IMR-90 (cell line): ENCODE data around the gene SH3RF2. TPM values are rescaled to one million over a fixed set of nuclear protein-coding genes. Genes with fewer than 3 reads are reported as not detected.

Source experiments
- ATAC-seq: fragments of 200-7000 bp; cut with Tn5 transposase; 2 replicates; pipeline ENCODE4 v1.9.1; 2020; ENCODE audit warnings: low read depth, mild to moderate bottlenecking, moderate library complexity
- BruUV-seq: library from RNA; stranded (reverse); fragments of 400-500 nt; replicated peaks from 2 replicates; lab custom pipeline; 2021; lab: Mats Ljungman, UMichigan
- CTCF ChIA-PET: fragments of 300-600 bp; formaldehyde crosslinking; extraction: SDS; loops from one replicate; lab custom pipeline; 2021; ENCODE audit warnings: antibody characterized with exemption; lab: Yijun Ruan, JAX
- POLR2A ChIA-PET: fragments of 300-600 bp; sonication (Branson Sonifier 250); formaldehyde crosslinking; loops from one replicate; lab custom pipeline; 2022; ENCODE audit warnings: antibody characterized with exemption; ENCODE audit not compliant: unreplicated experiment; lab: Charles Lee
- DNase-seq: peaks from one replicate; pipeline ENCODE4 v3.0.0; 2013
- H2AFZ ChIP-seq: replicated peaks from 2 replicates; pipeline ENCODE3; 2013; ENCODE audit warnings: low read length, mild to moderate bottlenecking; ENCODE audit not compliant: poor library complexity
- H2AK5ac ChIP-seq: 2 replicates; pipeline ENCODE4 v1.6.1; 2013; ENCODE audit warnings: low read depth, low read length, inconsistent platforms
- H2AK9ac ChIP-seq: replicated peaks from 2 replicates; pipeline ENCODE3; 2013; ENCODE audit warnings: mild to moderate bottlenecking, low read depth, low read length, moderate library complexity; ENCODE audit not compliant: poor library complexity
- H2BK120ac ChIP-seq: 2 replicates; pipeline ENCODE4 v1.6.1; 2013; ENCODE audit warnings: low read depth, low read length, inconsistent platforms
- H2BK15ac ChIP-seq: 3 replicates; pipeline ENCODE4 v1.6.1; 2013; ENCODE audit warnings: low read depth, low read length, inconsistent platforms
- H2BK20ac ChIP-seq: 2 replicates; pipeline ENCODE4 v1.6.1; 2013; ENCODE audit warnings: low read depth, mild to moderate bottlenecking, inconsistent platforms, low read length, moderate library complexity
- H2BK5ac ChIP-seq: 2 replicates; pipeline ENCODE4 v1.6.1; 2013; ENCODE audit warnings: mild to moderate bottlenecking, low read depth, low read length, inconsistent platforms; ENCODE audit not compliant: poor library complexity, severe bottlenecking
- H3K14ac ChIP-seq: replicated peaks from 2 replicates; pipeline ENCODE4 v1.6.1; 2013; ENCODE audit warnings: low read depth, low read length, inconsistent platforms
- H3K18ac ChIP-seq: 2 replicates; pipeline ENCODE4 v1.6.1; 2013; ENCODE audit warnings: low read depth, low read length, control low read depth
- H3K23ac ChIP-seq: 2 replicates; pipeline ENCODE4 v1.6.1; 2013; ENCODE audit warnings: low read depth, low read length, inconsistent platforms
- H3K27ac ChIP-seq: 2 replicates; pipeline ENCODE4 v1.5.1; 2013; ENCODE audit warnings: mild to moderate bottlenecking, control low read depth, low read length; ENCODE audit not compliant: insufficient read depth
- H3K27me3 ChIP-seq: 2 replicates; pipeline ENCODE4 v1.6.1; 2013; ENCODE audit warnings: low read length; ENCODE audit not compliant: control insufficient read depth, insufficient read depth
- H3K36me3 ChIP-seq: 2 replicates; pipeline ENCODE4 v1.6.1; 2013; ENCODE audit warnings: low read length, mixed read lengths; ENCODE audit not compliant: control insufficient read depth, insufficient read depth
- H3K4ac ChIP-seq: 2 replicates; pipeline ENCODE4 v1.6.1; 2013; ENCODE audit warnings: low read depth, low read length, inconsistent platforms
- H3K4me1 ChIP-seq: 2 replicates; pipeline ENCODE4 v1.6.1; 2013; ENCODE audit warnings: low read length, mixed read lengths; ENCODE audit not compliant: control insufficient read depth, insufficient read depth
- H3K4me2 ChIP-seq: 2 replicates; pipeline ENCODE4 v1.6.1; 2013; ENCODE audit warnings: low read depth, mild to moderate bottlenecking, control low read depth, low read length, moderate library complexity
- H3K4me3 ChIP-seq: 2 replicates; pipeline ENCODE4 v1.5.1; 2013; ENCODE audit warnings: low read depth, mild to moderate bottlenecking, control low read depth, low read length, moderate library complexity; ENCODE audit not compliant: insufficient read depth
- H3K56ac ChIP-seq: 2 replicates; pipeline ENCODE4 v1.6.1; 2013; ENCODE audit warnings: low read length, inconsistent platforms; ENCODE audit not compliant: insufficient read depth; ENCODE audit errors: extremely low read depth
- H3K79me1 ChIP-seq, 2 experiments: 2 replicates each; pipeline ENCODE4 v1.6.1; 2013; ENCODE audit warnings: low read length in 2 of 2, inconsistent platforms in 1 of 2, low read depth in 1 of 2
- H3K9ac ChIP-seq: 2 replicates; pipeline ENCODE4 v1.6.1; 2013; ENCODE audit warnings: low read depth, low read length, control low read depth
- H3K9me1 ChIP-seq: 2 replicates; pipeline ENCODE4 v1.6.1; 2013; ENCODE audit warnings: low read length, inconsistent platforms; ENCODE audit not compliant: insufficient read depth
- H3K9me3 ChIP-seq: 2 replicates; pipeline ENCODE4 v1.6.1; 2013; ENCODE audit warnings: low read length; ENCODE audit not compliant: control insufficient read depth, insufficient read depth
- H4K20me1 ChIP-seq: 2 replicates; pipeline ENCODE4 v1.6.1; 2013; ENCODE audit warnings: low read length, inconsistent platforms; ENCODE audit not compliant: insufficient read depth
- H4K5ac ChIP-seq: 2 replicates; pipeline ENCODE4 v1.6.1; 2013; ENCODE audit warnings: mild to moderate bottlenecking, low read depth, low read length, control low read depth
- H4K8ac ChIP-seq, 2 experiments: 2 replicates each; pipeline ENCODE4 v1.6.1; 2013; ENCODE audit warnings: low read depth in 2 of 2, low read length in 2 of 2, control low read depth in 1 of 2, inconsistent platforms in 1 of 2
- H4K91ac ChIP-seq: 2 replicates; pipeline ENCODE4 v1.6.1; 2013; ENCODE audit warnings: low read depth, low read length, inconsistent platforms; ENCODE audit not compliant: insufficient read depth
- BHLHE40 ChIP-seq: fragments of 150-350 bp; IDR thresholded peaks from 2 replicates; pipeline ENCODE4 v1.6.1; 2016; ENCODE audit warnings: mild to moderate bottlenecking, low read depth, low read length
- CEBPB ChIP-seq: IDR thresholded peaks from 2 replicates; pipeline ENCODE4 v1.6.1; 2012; ENCODE audit warnings: low read depth, low read length, improper control_type of control experiment
- CHD1 ChIP-seq: IDR thresholded peaks from 2 replicates; pipeline ENCODE4 v1.6.1; 2012; ENCODE audit warnings: low read depth, low read length, improper control_type of control experiment
- CTCF ChIP-seq: conservative IDR thresholded peaks from 2 replicates; pipeline ENCODE4 v1.5.1; 2012; ENCODE audit warnings: mild to moderate bottlenecking, low read depth, low read length, improper control_type of control experiment
- FOS ChIP-seq: fragments of 150-350 bp; IDR thresholded peaks from 2 replicates; pipeline ENCODE4 v1.6.1; 2016; ENCODE audit warnings: low read depth, low read length
- MAFK ChIP-seq: IDR thresholded peaks from 2 replicates; pipeline ENCODE4 v1.6.1; 2012; ENCODE audit warnings: low read depth, low read length, improper control_type of control experiment
- MAZ ChIP-seq: IDR thresholded peaks from 2 replicates; pipeline ENCODE4 v1.6.1; 2012; ENCODE audit warnings: low read depth, mild to moderate bottlenecking, low read length, improper control_type of control experiment, moderate library complexity, borderline replicate concordance
- MXI1 ChIP-seq: IDR thresholded peaks from 2 replicates; pipeline ENCODE4 v1.6.1; 2012; ENCODE audit warnings: low read depth, mild to moderate bottlenecking, low read length, moderate library complexity, borderline replicate concordance
- NFE2L2 ChIP-seq: fragments of 150-350 bp; IDR thresholded peaks from 2 replicates; pipeline ENCODE4 v1.6.1; 2016; ENCODE audit warnings: low read depth, mild to moderate bottlenecking, low read length
- POLR2A ChIP-seq: IDR thresholded peaks from 2 replicates; pipeline ENCODE4 v1.6.1; 2012; ENCODE audit warnings: mild to moderate bottlenecking, low read depth, low read length
- RAD21 ChIP-seq: IDR thresholded peaks from 2 replicates; pipeline ENCODE4 v1.6.1; 2012; ENCODE audit warnings: low read length, improper control_type of control experiment
- RCOR1 ChIP-seq: IDR thresholded peaks from 2 replicates; pipeline ENCODE4 v1.6.1; 2012; ENCODE audit warnings: mild to moderate bottlenecking, low read length, improper control_type of control experiment; ENCODE audit not compliant: insufficient replicate concordance
- RFX5 ChIP-seq: IDR thresholded peaks from 2 replicates; pipeline ENCODE4 v1.8.0; 2012; ENCODE audit warnings: low read depth, mild to moderate bottlenecking, low read length, moderate library complexity
- SMC3 ChIP-seq: fragments of 150-350 bp; IDR thresholded peaks from 2 replicates; pipeline ENCODE4 v1.6.1; 2016; ENCODE audit warnings: low read depth, mild to moderate bottlenecking, antibody characterized with exemption, low read length, moderate library complexity
- WGBS, 2 experiments: methylation state at CpG; one replicate each; pipeline versions ENCODE4 v1.1.5 to v1.1.7; 2013; ENCODE audit warnings: missing lambda C conversion rate in 2 of 2; ENCODE audit not compliant: insufficient read length in 1 of 2; ENCODE audit errors: extremely low coverage in 2 of 2; 5-methylcytosine and 5-hydroxymethylcytosine counted together
- dilution Hi-C: fragments of 300-500 bp; cut with HindIII; formaldehyde crosslinking; loops from one replicate; pipeline ENCODE4 v1.14.3; 2018; ENCODE audit warnings: low sequenced_read_pairs; ENCODE audit not compliant: unreplicated experiment
- in situ Hi-C: fragments of 300-500 bp; cut with MboI; formaldehyde crosslinking; loops from 3 replicates; pipeline ENCODE4 v1.14.3; 2019; ENCODE audit warnings: low sequenced_read_pairs, inconsistent platforms, mixed read lengths
- intact Hi-C: fragments of 100-400 bp; cut with micrococcal nuclease; formaldehyde crosslinking; loops from 2 replicates; pipeline ENCODE4 v1.10.0; 2022
- polyA plus RNA-seq, 3 experiments: library from polyadenylated mRNA; depleted of rRNA; stranded (reverse); fragments of >200 nt; gene quantifications; 2 replicates each; pipeline ENCODE4 v1.2.3, GENCODE V29; 2012; ENCODE audit warnings: low replicate concordance in 1 of 3
- total RNA-seq: library from RNA; depleted of rRNA; stranded (reverse); fragments of >200 nt; gene quantifications from 2 replicates; pipeline ENCODE4 v1.2.3, GENCODE V29; 2012
- TF ChIP-seq, protein P1 (sequence below): fragments of 150-350 bp; IDR thresholded peaks from 2 replicates; pipeline ENCODE4 v1.6.1; 2016; ENCODE audit warnings: low read depth, mild to moderate bottlenecking, low read length, moderate library complexity, borderline replicate concordance
- TF ChIP-seq, protein P2 (sequence below): fragments of 150-350 bp; IDR thresholded peaks from 2 replicates; pipeline ENCODE4 v1.6.1; 2017; ENCODE audit warnings: mild to moderate bottlenecking, antibody characterized with exemption, low read length, low read depth

The SH3RF2 gene
- total and polyA plus RNA-seq, 2 of the 4 experiments (the other 2 are of a cell fraction), result 1.3 to 1.7 TPM

DNA sequence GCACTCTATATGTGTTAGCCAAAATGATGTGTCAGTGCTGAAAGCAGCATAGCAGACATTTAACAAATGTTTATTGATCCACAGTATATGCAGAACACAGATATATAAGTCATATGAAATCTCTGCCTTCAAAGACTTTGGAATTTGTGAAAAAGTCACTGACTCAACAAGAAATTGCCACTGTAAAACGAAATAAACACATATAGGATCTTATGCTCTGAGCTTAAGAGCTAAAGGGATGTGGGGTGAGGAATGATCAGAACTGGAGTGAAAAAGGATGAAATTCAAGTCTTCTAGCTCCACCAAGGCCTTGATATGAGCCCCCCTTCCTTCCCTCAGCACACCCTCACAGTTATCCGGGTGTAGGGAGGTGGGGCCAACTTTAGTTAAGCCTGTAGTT lies 119.1 kb downstream of the SH3RF2 start:
- no peaks in the 10 kb centered on the region for H3K9me3 ChIP-seq
- H3K4ac ChIP-seq, result no peak overlapping the region
- H3K27me3 ChIP-seq, result peaks cover 5% of the 10 kb centered on the region; the same call in 1 of the 2 replicates
- no peak overlapping the region for H4K91ac ChIP-seq
- no peak overlapping the region for H2AK9ac ChIP-seq
- H3K14ac ChIP-seq, result no peak overlapping the region
- no peaks in the 10 kb centered on the region for H3K4me1 ChIP-seq
- CTCF ChIA-PET, result interaction anchor here (0.6 kb wide), 1 partner anchor 267 kb away, joined by 3 read pairs; no protein-coding TSS in a partner anchor
- H2BK120ac ChIP-seq, result no peak overlapping the region
- H3K27ac ChIP-seq, result no peak overlapping the region
- no peak overlapping the region for H2BK20ac ChIP-seq
- BruUV-seq, result no TSS peak
- in situ Hi-C loops, result loop anchor here (10.0 kb wide), 3 partner anchors 221 to 1851 kb away; partner anchors contain the start of gene PRELID2
- no peak overlapping the region for H3K23ac ChIP-seq
- H3K56ac ChIP-seq, result no peak overlapping the region
- H4K5ac ChIP-seq, result no peak overlapping the region
- intact Hi-C loops, result no loop called here
- H2AK5ac ChIP-seq, result no peak overlapping the region
- ATAC-seq (no peak), DNase-seq (no peak)
- H3K79me1 ChIP-seq, result no peaks in the 10 kb centered on the region
- no peak overlapping the region for H3K4me2 ChIP-seq
- TF ChIP-seq, protein P1, sequence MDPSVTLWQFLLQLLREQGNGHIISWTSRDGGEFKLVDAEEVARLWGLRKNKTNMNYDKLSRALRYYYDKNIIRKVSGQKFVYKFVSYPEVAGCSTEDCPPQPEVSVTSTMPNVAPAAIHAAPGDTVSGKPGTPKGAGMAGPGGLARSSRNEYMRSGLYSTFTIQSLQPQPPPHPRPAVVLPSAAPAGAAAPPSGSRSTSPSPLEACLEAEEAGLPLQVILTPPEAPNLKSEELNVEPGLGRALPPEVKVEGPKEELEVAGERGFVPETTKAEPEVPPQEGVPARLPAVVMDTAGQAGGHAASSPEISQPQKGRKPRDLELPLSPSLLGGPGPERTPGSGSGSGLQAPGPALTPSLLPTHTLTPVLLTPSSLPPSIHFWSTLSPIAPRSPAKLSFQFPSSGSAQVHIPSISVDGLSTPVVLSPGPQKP, result no peak
- TF ChIP-seq CEBPB (no peak), SMC3 (no peak), RFX5 (no peak), MXI1 (no peak), POLR2A (no peak), RCOR1 (no peak), MAFK (no peak), FOS (no peak), RAD21 (no peak), NFE2L2 (no peak), MAZ (no peak), CHD1 (no peak), CTCF (no peak), BHLHE40 (no peak)
- TF ChIP-seq, protein P2, sequence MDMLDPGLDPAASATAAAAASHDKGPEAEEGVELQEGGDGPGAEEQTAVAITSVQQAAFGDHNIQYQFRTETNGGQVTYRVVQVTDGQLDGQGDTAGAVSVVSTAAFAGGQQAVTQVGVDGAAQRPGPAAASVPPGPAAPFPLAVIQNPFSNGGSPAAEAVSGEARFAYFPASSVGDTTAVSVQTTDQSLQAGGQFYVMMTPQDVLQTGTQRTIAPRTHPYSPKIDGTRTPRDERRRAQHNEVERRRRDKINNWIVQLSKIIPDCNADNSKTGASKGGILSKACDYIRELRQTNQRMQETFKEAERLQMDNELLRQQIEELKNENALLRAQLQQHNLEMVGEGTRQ, result no peak
- H4K20me1 ChIP-seq, result no peaks in the 10 kb centered on the region
- H3K36me3 ChIP-seq, result no peaks in the 10 kb centered on the region
- H3K9ac ChIP-seq, result no peak overlapping the region
- no peak overlapping the region for H2BK5ac ChIP-seq
- H3K4me3 ChIP-seq, result no peak overlapping the region
- dilution Hi-C loops, result no loop called here
- H4K8ac ChIP-seq, result no peak overlapping the region
- no CpG with 5 or more reads among the region's 2 CpGs for WGBS, 2 experiments
- no peaks in the 10 kb centered on the region for H3K9me1 ChIP-seq
- POLR2A ChIA-PET, result no interaction called here
- no peak overlapping the region for H2AFZ ChIP-seq
- no peak overlapping the region for H3K18ac ChIP-seq
- no peak overlapping the region for H2BK15ac ChIP-seq
